ENCODE data around the gene WDFY3. TPM values are rescaled to one million over a fixed set of nuclear protein-coding genes. Genes with fewer than 3 reads are reported as not detected.
"Not testable (repeated sequence)": the region's sequence is repeated elsewhere in the genome, so short reads cannot be mapped to it uniquely, and the experiment has no call there.

Gene WDFY3
- total RNA-seq, 5 donors from 2014 or later (not counting 1 experiment from before 2014, with no cell fraction given): 0.47 to 1.3 (median 0.68) TPM

- CTCF ChIA-PET: no interaction called here
These were observed 281.4 kb downstream of the WDFY3 start for GRCh38 chr4:84685105-84685504.

GRCh38 chr4:84684361-84684760 lies 282.1 kb downstream of the WDFY3 start:
- Mint-ChIP-seq H3K27ac (no peak overlapping the region), H3K9me3 (peaks cover 0 to 3% (median 0%) of the 10 kb centered on the region in 3 donors), H3K4me1 (peaks cover 0 to 5% (median 3%) of the 10 kb centered on the region in 3 donors), H3K36me3 (no peaks in the 10 kb centered on the region), H3K27me3 (peaks cover 0 to 4% of the 10 kb centered on the region in 2 donors), H3K4me3 (no peak overlapping the region)
- CTCF ChIA-PET: no interaction called here
- Histone ChIP-seq H3K27me3 (replicated peaks in 1 of 2; ENCODE audit: control insufficient read depth in 2 of 2, extremely low read depth in 1 of 2, insufficient read depth in 2 of 2, low read length in 1 of 2) (peaks cover 0 to 2% of the 10 kb centered on the region in 2 experiments), H3K27ac (ENCODE audit: low read length) (no peak overlapping the region), H3K4me1 (ENCODE audit: control insufficient read depth in 1 of 2, extremely low read depth in 1 of 2, insufficient read depth in 2 of 2, low read length in 2 of 2) (no peaks in the 10 kb centered on the region), H3K9me3 (no peaks in the 10 kb centered on the region), H3K4me3 (ENCODE audit: control insufficient read depth in 1 of 2, extremely low read depth in 1 of 2, low read length in 1 of 2) (no peak overlapping the region), H3K36me3 (ENCODE audit: control insufficient read depth in 2 of 2, extremely low read depth in 1 of 2, insufficient read depth in 1 of 2, low read length in 1 of 2) (no peaks in the 10 kb centered on the region)
- ATAC-seq (replicated peaks in 1 of 4): no peak
- POLR2A ChIA-PET: no interaction called here
- 33% methylated on average over 1 of the region's 3 CpGs for WGBS (ENCODE audit: insufficient coverage)
- DNase-seq: no peak

More at GRCh38 chr4:84685105-84685504, 281.4 kb downstream of the WDFY3 start:
- DNase-seq: no peak
- POLR2A ChIA-PET: no interaction called here
- Histone ChIP-seq H3K36me3 (ENCODE audit: control insufficient read depth in 2 of 2, extremely low read depth in 1 of 2, insufficient read depth in 1 of 2, low read length in 1 of 2) (no peaks in the 10 kb centered on the region), H3K27me3 (replicated peaks in 1 of 2; ENCODE audit: control insufficient read depth in 2 of 2, extremely low read depth in 1 of 2, insufficient read depth in 2 of 2, low read length in 1 of 2) (peaks cover 0 to 2% of the 10 kb centered on the region in 2 experiments), H3K4me1 (ENCODE audit: control insufficient read depth in 1 of 2, extremely low read depth in 1 of 2, insufficient read depth in 2 of 2, low read length in 2 of 2) (no peaks in the 10 kb centered on the region), H3K27ac (ENCODE audit: low read length) (no peak overlapping the region), H3K9me3 (no peaks in the 10 kb centered on the region), H3K4me3 (ENCODE audit: control insufficient read depth in 1 of 2, extremely low read depth in 1 of 2, low read length in 1 of 2) (no peak overlapping the region)
- Mint-ChIP-seq H3K36me3 (no peaks in the 10 kb centered on the region), H3K9me3 (peaks cover 0 to 3% (median 0%) of the 10 kb centered on the region in 3 donors), H3K4me1 (peaks cover 0 to 5% (median 3%) of the 10 kb centered on the region in 3 donors), H3K27me3 (peaks cover 0 to 4% of the 10 kb centered on the region in 2 donors), H3K27ac (no peak overlapping the region), H3K4me3 (no peak overlapping the region)
- no peak for ATAC-seq (replicated peaks in 1 of 4)
- WGBS (ENCODE audit: insufficient coverage): no CpG with 5 or more reads among the region's 1 CpG

GRCh38 chr4:84683064-84683850 lies 283.2 kb downstream of the WDFY3 start:
- Mint-ChIP-seq H3K4me1 (peaks cover 0 to 5% (median 3%) of the 10 kb centered on the region in 3 donors), H3K9me3 (peaks cover 0 to 3% (median 0%) of the 10 kb centered on the region in 3 donors), H3K4me3 (no peak overlapping the region), H3K27me3 (peaks cover 0 to 4% of the 10 kb centered on the region in 2 donors), H3K36me3 (no peaks in the 10 kb centered on the region), H3K27ac (no peak overlapping the region)
- Histone ChIP-seq H3K27me3 (replicated peaks in 1 of 2; ENCODE audit: control insufficient read depth in 2 of 2, extremely low read depth in 1 of 2, insufficient read depth in 2 of 2, low read length in 1 of 2) (peaks cover 0 to 1% of the 10 kb centered on the region in 2 experiments), H3K4me1 (ENCODE audit: control insufficient read depth in 1 of 2, extremely low read depth in 1 of 2, insufficient read depth in 2 of 2, low read length in 2 of 2) (no peaks in the 10 kb centered on the region), H3K4me3 (ENCODE audit: control insufficient read depth in 1 of 2, extremely low read depth in 1 of 2, low read length in 1 of 2) (no peak overlapping the region), H3K27ac (ENCODE audit: low read length) (no peak overlapping the region), H3K9me3 (no peaks in the 10 kb centered on the region), H3K36me3 (ENCODE audit: control insufficient read depth in 2 of 2, extremely low read depth in 1 of 2, insufficient read depth in 1 of 2, low read length in 1 of 2) (no peaks in the 10 kb centered on the region)
- WGBS (ENCODE audit: insufficient coverage): 80% methylated on average over 3 of the region's 7 CpGs
- ChIA-PET CTCF (no interaction called here), POLR2A (no interaction called here)
- DNase-seq (no peak), ATAC-seq (replicated peaks in 1 of 4) (no peak)

GRCh38 chr4:84682661-84683060 lies 283.8 kb downstream of the WDFY3 start:
- H3K27ac ChIP-seq (ENCODE audit: low read length); H3K4me3 Mint-ChIP-seq; DNase-seq; POLR2A ChIA-PET; H3K4me1 Mint-ChIP-seq; H3K4me3 ChIP-seq (ENCODE audit: control insufficient read depth in 1 of 2, extremely low read depth in 1 of 2, low read length in 1 of 2); H3K36me3 Mint-ChIP-seq; H3K9me3 ChIP-seq; H3K27me3 ChIP-seq (replicated peaks in 1 of 2; ENCODE audit: control insufficient read depth in 2 of 2, extremely low read depth in 1 of 2, insufficient read depth in 2 of 2, low read length in 1 of 2); H3K27ac Mint-ChIP-seq; H3K36me3 ChIP-seq (ENCODE audit: control insufficient read depth in 2 of 2, extremely low read depth in 1 of 2, insufficient read depth in 1 of 2, low read length in 1 of 2); H3K27me3 Mint-ChIP-seq; ATAC-seq (replicated peaks in 1 of 4); H3K4me1 ChIP-seq (ENCODE audit: control insufficient read depth in 1 of 2, extremely low read depth in 1 of 2, insufficient read depth in 2 of 2, low read length in 2 of 2); H3K9me3 Mint-ChIP-seq; CTCF ChIA-PET: not testable (repeated sequence)
- 68% methylated on average over 3 of the region's 4 CpGs for WGBS (ENCODE audit: insufficient coverage)

GRCh38 chr4:84681486-84682274 lies 284.8 kb downstream of the WDFY3 start:
- no peak overlapping the region for H3K27ac ChIP-seq (ENCODE audit: low read length)
- ATAC-seq (replicated peaks in 1 of 4) (no peak), DNase-seq (no peak)
- Mint-ChIP-seq H3K9me3 (peaks cover 0 to 3% (median 0%) of the 10 kb centered on the region in 3 donors), H3K27ac (no peak overlapping the region), H3K27me3 (no peaks in the 10 kb centered on the region), H3K4me1 (peaks cover 0 to 5% (median 3%) of the 10 kb centered on the region in 3 donors), H3K4me3 (no peak overlapping the region), H3K36me3 (no peaks in the 10 kb centered on the region)
- no peaks in the 10 kb centered on the region for H3K36me3 ChIP-seq (ENCODE audit: control insufficient read depth in 2 of 2, extremely low read depth in 1 of 2, insufficient read depth in 1 of 2, low read length in 1 of 2)
- no peak overlapping the region for H3K4me3 ChIP-seq (ENCODE audit: control insufficient read depth in 1 of 2, extremely low read depth in 1 of 2, low read length in 1 of 2)
- CTCF ChIA-PET: no interaction called here
- no peaks in the 10 kb centered on the region for H3K4me1 ChIP-seq (ENCODE audit: control insufficient read depth in 1 of 2, extremely low read depth in 1 of 2, insufficient read depth in 2 of 2, low read length in 2 of 2)
- POLR2A ChIA-PET: no interaction called here
- H3K27me3 ChIP-seq (replicated peaks in 1 of 2; ENCODE audit: control insufficient read depth in 2 of 2, extremely low read depth in 1 of 2, insufficient read depth in 2 of 2, low read length in 1 of 2): no peaks in the 10 kb centered on the region
- no peaks in the 10 kb centered on the region for H3K9me3 ChIP-seq
- no CpG with 5 or more reads among the region's 2 CpGs for WGBS (ENCODE audit: insufficient coverage)

- POLR2A ChIA-PET: no interaction called here
- Mint-ChIP-seq H3K36me3 (no peaks in the 10 kb centered on the region), H3K4me1 (peaks cover 0 to 5% (median 3%) of the 10 kb centered on the region in 3 donors), H3K27me3 (no peaks in the 10 kb centered on the region), H3K9me3 (no peaks in the 10 kb centered on the region), H3K27ac (no peak overlapping the region), H3K4me3 (no peak overlapping the region)
- DNase-seq: no peak
- Histone ChIP-seq H3K9me3 (no peaks in the 10 kb centered on the region), H3K36me3 (ENCODE audit: control insufficient read depth in 2 of 2, extremely low read depth in 1 of 2, insufficient read depth in 1 of 2, low read length in 1 of 2) (no peaks in the 10 kb centered on the region), H3K27me3 (replicated peaks in 1 of 2; ENCODE audit: control insufficient read depth in 2 of 2, extremely low read depth in 1 of 2, insufficient read depth in 2 of 2, low read length in 1 of 2) (no peaks in the 10 kb centered on the region), H3K4me1 (ENCODE audit: control insufficient read depth in 1 of 2, extremely low read depth in 1 of 2, insufficient read depth in 2 of 2, low read length in 2 of 2) (no peaks in the 10 kb centered on the region), H3K27ac (ENCODE audit: low read length) (no peak overlapping the region), H3K4me3 (ENCODE audit: control insufficient read depth in 1 of 2, extremely low read depth in 1 of 2, low read length in 1 of 2) (no peak overlapping the region)
- ATAC-seq (replicated peaks in 1 of 4): no peak
- WGBS (ENCODE audit: insufficient coverage): 0% methylated on average over 1 of the region's 4 CpGs
- CTCF ChIA-PET: no interaction called here
These were observed 285.5 kb downstream of the WDFY3 start for GRCh38 chr4:84680956-84681355.

Measured in T-cell (primary cell).